ENCODE results near the gene RPS6KA1.

The RPS6KA1 gene

GRCh38 chr1:26542771-26543451, 13.3 kb downstream of the RPS6KA1 start:
- Histone ChIP-seq H3K9me2 (replicated peaks; ENCODE audit: insufficient read depth, low read length) (no peaks in the 10 kb centered on the region), H3K9me3 (replicated peaks; ENCODE audit: insufficient read depth, low read length) (no peaks in the 10 kb centered on the region), H3K36me3 (replicated peaks; ENCODE audit: insufficient read depth, low read length) (no peaks in the 10 kb centered on the region), H3K4me1 (ENCODE audit: low read length) (peaks cover 55% of the 10 kb centered on the region), H3K79me2 (ENCODE audit: low read length) (peaks cover 40% of the 10 kb centered on the region), H2AFZ (ENCODE audit: low read length) (peak overlapping the region; percentile 21; the same call in 1 of the 2 replicates), H3K4me2 (ENCODE audit: low read depth, low read length) (peak overlapping the region; percentile 43), H3K9ac (ENCODE audit: low read length) (peak overlapping the region; percentile 48; the same call in 1 of the 2 replicates), H3K27ac (ENCODE audit: low read length) (peak overlapping the region; percentile 62; the same call in 1 of the 2 replicates), H3K4me3 (ENCODE audit: low read length) (peak overlapping the region; percentile 47), H3K27me3 (replicated peaks; ENCODE audit: insufficient read depth, low read length) (no peaks in the 10 kb centered on the region), H3F3A (ENCODE audit: insufficient read depth, low read length) (peaks cover 29% of the 10 kb centered on the region), H4K20me1 (ENCODE audit: insufficient read depth, low read length) (no peaks in the 10 kb centered on the region)
- TF ChIP-seq EZH2phosphoT487 (IDR thresholded peaks at IDR 0.05; ENCODE audit: low read length) (no peak), EZH2 (optimal IDR thresholded peaks at IDR 0.05; ENCODE audit: low read depth, low read length) (no peak), CTCF (IDR thresholded peaks at IDR 0.05; ENCODE audit: low read length) (no peak)
- no peak for DNase-seq

- Histone ChIP-seq H3K4me1 (ENCODE audit: low read length) (peaks cover 55% of the 10 kb centered on the region), H4K20me1 (ENCODE audit: insufficient read depth, low read length) (no peaks in the 10 kb centered on the region), H3K4me2 (ENCODE audit: low read depth, low read length) (peak overlapping the region; percentile 43), H3K27ac (ENCODE audit: low read length) (peak overlapping the region; percentile 62; the same call in 1 of the 2 replicates), H3K9ac (ENCODE audit: low read length) (no peak overlapping the region), H3K27me3 (replicated peaks; ENCODE audit: insufficient read depth, low read length) (no peaks in the 10 kb centered on the region), H3K9me2 (replicated peaks; ENCODE audit: insufficient read depth, low read length) (no peaks in the 10 kb centered on the region), H3K79me2 (ENCODE audit: low read length) (peaks cover 45% of the 10 kb centered on the region), H2AFZ (ENCODE audit: low read length) (no peak overlapping the region), H3K9me3 (replicated peaks; ENCODE audit: insufficient read depth, low read length) (no peaks in the 10 kb centered on the region), H3K4me3 (ENCODE audit: low read length) (no peak overlapping the region), H3F3A (ENCODE audit: insufficient read depth, low read length) (peaks cover 29% of the 10 kb centered on the region), H3K36me3 (replicated peaks; ENCODE audit: insufficient read depth, low read length) (no peaks in the 10 kb centered on the region)
- DNase-seq: no peak
- TF ChIP-seq EZH2phosphoT487 (IDR thresholded peaks at IDR 0.05; ENCODE audit: low read length) (no peak), CTCF (IDR thresholded peaks at IDR 0.05; ENCODE audit: low read length) (no peak), EZH2 (optimal IDR thresholded peaks at IDR 0.05; ENCODE audit: low read depth, low read length) (no peak)
These were observed 13.9 kb downstream of the RPS6KA1 start for GRCh38 chr1:26543462-26543861.

GRCh38 chr1:26544126-26544525, 14.6 kb downstream of the RPS6KA1 start:
- no peak for TF ChIP-seq CTCF (IDR thresholded peaks at IDR 0.05; ENCODE audit: low read length)
- no peak for TF ChIP-seq EZH2phosphoT487 (IDR thresholded peaks at IDR 0.05; ENCODE audit: low read length)
- TF ChIP-seq EZH2 (optimal IDR thresholded peaks at IDR 0.05; ENCODE audit: low read depth, low read length): no peak
- H2AFZ ChIP-seq (ENCODE audit: low read length): no peak overlapping the region
- H3F3A ChIP-seq (ENCODE audit: insufficient read depth, low read length): peaks cover 29% of the 10 kb centered on the region
- H3K4me3 ChIP-seq (ENCODE audit: low read length): no peak overlapping the region
- peaks cover 46% of the 10 kb centered on the region for H3K79me2 ChIP-seq (ENCODE audit: low read length)
- H3K4me1 ChIP-seq (ENCODE audit: low read length): peaks cover 53% of the 10 kb centered on the region
- no peaks in the 10 kb centered on the region for H3K9me2 ChIP-seq (replicated peaks; ENCODE audit: insufficient read depth, low read length)
- H3K9me3 ChIP-seq (replicated peaks; ENCODE audit: insufficient read depth, low read length): no peaks in the 10 kb centered on the region
- H3K36me3 ChIP-seq (replicated peaks; ENCODE audit: insufficient read depth, low read length): no peaks in the 10 kb centered on the region
- no peak overlapping the region for H3K4me2 ChIP-seq (ENCODE audit: low read depth, low read length)
- H3K27ac ChIP-seq (ENCODE audit: low read length): no peak overlapping the region
- no peak for DNase-seq
- H3K27me3 ChIP-seq (replicated peaks; ENCODE audit: insufficient read depth, low read length): no peaks in the 10 kb centered on the region
- no peaks in the 10 kb centered on the region for H4K20me1 ChIP-seq (ENCODE audit: insufficient read depth, low read length)
- no peak overlapping the region for H3K9ac ChIP-seq (ENCODE audit: low read length)

Data from MM.1S (cell line).